Measurements from ENCODE around the gene DNAJC15. TPM values are rescaled to one million over a fixed set of nuclear protein-coding genes. Genes with fewer than 3 reads are reported as not detected.

Gene DNAJC15
- total RNA-seq, 1 donor from 2014 or later, result 17.0 TPM

- ATAC-seq (no peak), DNase-seq (no peak)
- H3K9me3 ChIP-seq, result no peaks in the 10 kb centered on the region
- H3K4me3 ChIP-seq, result no peak overlapping the region
- intact Hi-C loops (cut with DNase I), result no loop called here
- no peak for TF ChIP-seq CTCF (IDR thresholded peaks at IDR 0.05)
- H3K27ac ChIP-seq, result no peak overlapping the region
- no peaks in the 10 kb centered on the region for H3K4me1 ChIP-seq
- no peaks in the 10 kb centered on the region for H3K27me3 ChIP-seq (ENCODE audit: low read depth)
- H3K36me3 ChIP-seq, result no peaks in the 10 kb centered on the region
Measured at GRCh38 chr13:43146400-43146799, 123.0 kb downstream of the DNAJC15 start.

GRCh38 chr13:43150369-43151207 is 127.2 kb downstream of the DNAJC15 start:
- DNase-seq (no peak), ATAC-seq (no peak)
- H3K27me3 ChIP-seq (ENCODE audit: low read depth), result no peaks in the 10 kb centered on the region
- no peaks in the 10 kb centered on the region for H3K4me1 ChIP-seq
- H3K27ac ChIP-seq, result no peak overlapping the region
- TF ChIP-seq CTCF (IDR thresholded peaks at IDR 0.05), result no peak
- intact Hi-C loops (cut with DNase I), result no loop called here
- no peak overlapping the region for H3K4me3 ChIP-seq
- H3K9me3 ChIP-seq, result no peaks in the 10 kb centered on the region
- no peaks in the 10 kb centered on the region for H3K36me3 ChIP-seq

GRCh38 chr13:43153436-43154090 is 130.2 kb downstream of the DNAJC15 start:
- H3K27ac ChIP-seq, result no peak overlapping the region
- H3K4me3 ChIP-seq, result no peak overlapping the region
- no peaks in the 10 kb centered on the region for H3K27me3 ChIP-seq (ENCODE audit: low read depth)
- no peaks in the 10 kb centered on the region for H3K4me1 ChIP-seq
- TF ChIP-seq CTCF (IDR thresholded peaks at IDR 0.05), result no peak
- ATAC-seq, result no peak
- H3K9me3 ChIP-seq, result no peaks in the 10 kb centered on the region
- no peaks in the 10 kb centered on the region for H3K36me3 ChIP-seq
- no peak for DNase-seq
- intact Hi-C loops (cut with DNase I), result no loop called here

GRCh38 chr13:43154156-43154651 is 130.8 kb downstream of the DNAJC15 start:
- H3K27ac ChIP-seq, result no peak overlapping the region
- TF ChIP-seq CTCF (IDR thresholded peaks at IDR 0.05), result no peak
- no peaks in the 10 kb centered on the region for H3K4me1 ChIP-seq
- DNase-seq (no peak), ATAC-seq (no peak)
- H3K9me3 ChIP-seq, result no peaks in the 10 kb centered on the region
- H3K36me3 ChIP-seq, result no peaks in the 10 kb centered on the region
- intact Hi-C loops (cut with DNase I), result no loop called here
- H3K4me3 ChIP-seq, result no peak overlapping the region
- no peaks in the 10 kb centered on the region for H3K27me3 ChIP-seq (ENCODE audit: low read depth)

- intact Hi-C loops (cut with DNase I), result no loop called here
- Histone ChIP-seq H3K27me3 (ENCODE audit: low read depth) (no peaks in the 10 kb centered on the region), H3K27ac (no peak overlapping the region), H3K4me1 (no peaks in the 10 kb centered on the region), H3K36me3 (no peaks in the 10 kb centered on the region), H3K4me3 (no peak overlapping the region), H3K9me3 (no peaks in the 10 kb centered on the region)
- ATAC-seq (no peak), DNase-seq (no peak)
- TF ChIP-seq CTCF (IDR thresholded peaks at IDR 0.05), result no peak
Measured at GRCh38 chr13:43154839-43155238, 131.5 kb downstream of the DNAJC15 start.
